HG03342 (cell line): Measurements from ENCODE around the gene COLEC11.

Experiments used
- ATAC-seq: cut with Tn5 transposase; IDR thresholded peaks from one replicate; pipeline ENCODE4 v1.9.1; 2021; ENCODE audit warnings: mild to moderate bottlenecking, moderate library complexity; ENCODE audit not compliant: unreplicated experiment

The COLEC11 gene

DNA sequence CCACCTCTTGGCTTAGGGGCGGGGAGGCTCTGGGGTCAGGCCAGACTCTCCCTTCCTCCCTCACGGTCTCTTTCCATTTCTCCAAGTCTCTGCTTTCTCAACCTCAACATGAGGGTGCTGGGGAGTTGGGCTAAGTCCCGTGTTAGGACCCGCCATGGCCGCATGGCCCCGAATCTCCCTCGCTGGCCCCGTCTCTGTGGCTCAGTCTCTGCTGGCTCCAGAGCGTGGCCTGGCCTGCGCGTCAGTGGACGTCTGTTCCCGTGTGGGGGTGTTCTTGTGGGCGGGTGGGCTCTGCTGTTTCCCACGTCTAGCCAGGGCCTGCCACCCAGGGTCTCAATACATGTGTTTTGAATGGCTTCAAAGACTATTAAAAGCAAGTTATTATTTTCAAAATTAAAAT, 75.5 kb downstream of the COLEC11 start:
- no peak for ATAC-seq

DNA sequence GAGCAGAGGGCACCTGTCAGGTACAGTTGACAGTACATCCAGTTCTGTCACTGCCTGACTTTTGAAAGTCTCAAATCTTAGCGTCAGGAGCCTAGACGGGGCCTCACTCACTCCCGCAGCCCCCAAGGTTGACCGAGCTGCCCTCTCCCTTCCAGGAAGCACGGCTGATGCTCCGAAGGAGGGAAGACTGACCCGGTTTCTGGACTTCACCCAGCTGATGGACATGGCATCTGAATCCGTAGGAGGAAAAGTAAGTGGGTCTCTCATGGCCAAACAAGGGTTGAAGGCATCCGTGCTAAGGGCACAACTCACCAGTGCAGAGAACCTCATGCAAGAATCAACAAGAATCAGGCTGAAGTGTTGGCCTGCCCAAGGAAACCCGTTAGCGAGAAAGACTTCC, 76.0 kb downstream of the COLEC11 start:
- ATAC-seq: no peak

DNA sequence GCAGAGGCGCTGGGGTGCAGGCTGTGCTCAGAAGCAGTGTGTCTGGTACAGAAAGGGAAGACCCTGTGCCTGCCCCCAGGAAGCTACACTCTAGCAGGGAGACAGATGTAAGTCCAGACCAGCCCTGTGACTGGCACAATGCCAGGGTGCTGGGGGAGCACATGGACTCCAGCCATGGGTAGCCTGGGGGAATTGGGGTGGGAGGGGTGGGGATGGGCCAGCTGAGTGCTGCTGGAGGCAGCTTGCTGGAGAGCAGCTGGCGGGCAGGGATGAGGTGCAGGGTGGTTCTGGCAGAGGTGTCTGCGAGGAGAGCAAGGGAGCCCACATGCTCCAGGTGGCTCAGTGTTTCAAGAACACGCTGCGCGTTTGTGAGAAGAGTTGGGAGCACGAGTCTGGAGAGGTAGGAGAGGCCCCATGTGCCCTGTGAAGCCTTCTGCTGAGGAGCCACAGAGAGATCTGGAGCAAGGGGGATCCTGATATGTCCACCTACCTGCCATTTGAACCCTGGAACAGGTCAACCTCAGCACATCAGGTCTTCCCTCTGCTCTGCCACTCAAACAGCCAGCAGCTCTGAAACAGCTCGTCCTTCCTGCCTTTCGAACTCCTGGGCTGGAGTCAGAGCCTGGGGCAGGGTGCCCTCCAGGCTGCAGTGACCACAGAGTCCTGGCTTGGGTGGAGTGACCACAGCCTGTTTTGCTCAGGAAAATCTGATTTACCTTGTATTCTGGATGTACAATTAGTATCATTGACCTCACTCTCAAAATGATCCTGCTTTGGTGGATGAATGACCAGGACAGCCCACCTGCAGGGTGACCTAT, 78.2 kb downstream of the COLEC11 start:
- no peak for ATAC-seq

DNA sequence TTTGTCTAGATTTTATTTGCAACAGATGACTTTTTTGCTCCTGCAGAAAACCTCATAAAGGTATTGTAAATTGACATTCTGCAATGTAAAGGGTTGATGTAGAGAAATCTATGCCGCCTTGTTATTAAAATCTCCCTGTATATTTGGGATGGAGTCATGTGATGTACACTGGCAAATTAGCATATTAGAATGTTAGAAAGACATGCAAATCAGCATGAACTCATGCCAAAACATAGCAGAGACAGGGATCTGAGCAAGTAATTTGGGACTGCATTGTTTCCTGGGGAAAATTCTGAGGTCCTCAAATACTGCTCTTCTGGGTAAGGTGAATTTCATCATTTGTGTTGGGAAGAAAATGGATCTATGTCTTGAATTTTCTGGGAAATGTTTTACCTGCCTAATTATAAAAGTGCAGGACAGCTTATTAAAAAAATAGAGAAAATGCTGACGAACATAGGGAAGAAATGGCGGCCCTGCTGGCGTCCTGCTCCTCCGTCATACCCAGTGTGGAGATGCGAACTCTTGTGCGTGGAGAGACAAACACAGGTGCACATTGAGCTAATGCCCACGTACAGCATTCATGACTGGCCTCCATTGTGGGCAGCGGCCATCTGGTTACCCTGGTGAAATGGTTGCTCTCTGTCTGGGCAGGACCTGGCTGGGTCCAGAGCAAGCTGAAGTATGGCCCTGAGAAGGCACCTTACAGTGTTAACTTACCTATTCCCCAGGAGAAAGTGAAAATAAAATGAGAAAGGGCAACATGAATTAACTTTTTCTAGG, 79.3 kb downstream of the COLEC11 start:
- no peak for ATAC-seq

DNA sequence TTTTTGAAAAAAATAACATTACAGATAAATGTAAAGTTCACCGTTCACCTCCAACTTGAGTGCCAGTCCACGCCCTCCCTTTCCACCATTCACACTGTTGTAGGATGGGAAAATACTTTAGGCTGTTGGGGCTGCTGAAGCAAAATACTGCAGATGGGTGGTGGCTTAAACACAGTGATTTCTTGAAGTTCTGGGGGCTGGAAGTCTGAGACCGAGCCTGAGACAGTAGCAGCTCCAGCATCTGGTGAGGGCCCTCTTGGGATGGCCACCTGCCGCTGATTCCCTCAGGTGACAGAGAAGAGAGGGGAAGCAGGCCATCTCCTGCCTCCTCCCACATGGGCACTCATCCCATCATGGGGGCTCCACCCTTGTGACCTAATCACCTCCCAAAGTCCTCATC, 80.8 kb downstream of the COLEC11 start:
- ATAC-seq: no peak

DNA sequence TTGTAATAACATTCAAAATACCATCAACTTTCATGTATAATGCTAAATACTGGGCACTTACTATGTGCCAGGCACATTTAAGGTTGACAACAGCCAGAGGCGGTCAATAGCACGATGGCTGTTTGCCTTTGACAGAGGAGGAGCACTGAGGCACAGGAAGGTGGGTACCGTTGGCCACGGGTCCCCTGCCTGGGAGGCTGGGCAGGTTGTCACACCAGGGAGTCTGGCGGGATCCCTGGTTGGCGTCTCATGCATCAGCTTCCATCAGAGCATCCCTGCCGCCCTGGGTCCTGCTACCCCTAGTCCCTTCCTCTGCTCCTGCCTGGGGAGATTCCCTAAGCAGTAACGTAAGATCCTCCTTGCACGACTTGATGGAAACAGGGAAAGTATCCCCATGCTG, 82.5 kb downstream of the COLEC11 start:
- ATAC-seq: no peak

DNA sequence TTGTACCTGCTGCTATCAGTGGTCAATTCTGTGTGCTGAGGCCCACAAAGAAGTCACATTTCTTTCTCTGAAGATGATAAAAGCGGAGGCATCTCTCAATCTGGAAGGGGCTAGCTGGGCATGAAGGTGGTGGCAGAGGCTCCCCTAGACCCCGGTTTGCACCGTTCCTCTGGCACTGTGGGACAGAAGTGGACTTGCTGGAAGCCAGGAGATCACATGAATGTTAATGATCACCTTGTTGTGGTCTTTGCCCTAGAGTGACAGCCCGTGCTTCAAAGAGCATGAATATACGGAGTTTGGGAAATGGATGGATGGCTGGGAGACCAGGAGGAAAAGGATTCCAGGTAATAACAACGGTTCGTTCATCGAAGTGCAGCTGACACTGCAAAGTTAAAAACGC, 83.3 kb downstream of the COLEC11 start:
- ATAC-seq: no peak

DNA sequence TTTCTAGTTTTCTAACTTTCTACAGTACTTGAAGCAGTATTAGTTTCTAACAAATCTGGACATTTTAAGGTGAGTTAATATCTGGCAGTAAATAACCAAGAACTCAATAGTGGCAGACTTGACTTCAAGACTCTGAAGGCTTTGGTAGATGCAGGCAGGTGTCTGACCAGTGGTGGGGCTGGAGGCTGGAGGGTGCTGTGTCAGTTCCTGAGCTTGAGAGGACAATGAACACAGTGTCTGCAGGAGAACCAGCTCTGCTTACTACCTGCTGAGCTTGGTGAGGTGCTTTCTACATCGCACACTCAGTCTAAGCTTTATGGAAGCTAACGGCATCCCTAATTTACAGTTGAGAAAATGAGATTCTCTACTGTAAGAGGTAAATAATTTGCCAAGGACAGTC, 84.3 kb downstream of the COLEC11 start:
- no peak for ATAC-seq

DNA sequence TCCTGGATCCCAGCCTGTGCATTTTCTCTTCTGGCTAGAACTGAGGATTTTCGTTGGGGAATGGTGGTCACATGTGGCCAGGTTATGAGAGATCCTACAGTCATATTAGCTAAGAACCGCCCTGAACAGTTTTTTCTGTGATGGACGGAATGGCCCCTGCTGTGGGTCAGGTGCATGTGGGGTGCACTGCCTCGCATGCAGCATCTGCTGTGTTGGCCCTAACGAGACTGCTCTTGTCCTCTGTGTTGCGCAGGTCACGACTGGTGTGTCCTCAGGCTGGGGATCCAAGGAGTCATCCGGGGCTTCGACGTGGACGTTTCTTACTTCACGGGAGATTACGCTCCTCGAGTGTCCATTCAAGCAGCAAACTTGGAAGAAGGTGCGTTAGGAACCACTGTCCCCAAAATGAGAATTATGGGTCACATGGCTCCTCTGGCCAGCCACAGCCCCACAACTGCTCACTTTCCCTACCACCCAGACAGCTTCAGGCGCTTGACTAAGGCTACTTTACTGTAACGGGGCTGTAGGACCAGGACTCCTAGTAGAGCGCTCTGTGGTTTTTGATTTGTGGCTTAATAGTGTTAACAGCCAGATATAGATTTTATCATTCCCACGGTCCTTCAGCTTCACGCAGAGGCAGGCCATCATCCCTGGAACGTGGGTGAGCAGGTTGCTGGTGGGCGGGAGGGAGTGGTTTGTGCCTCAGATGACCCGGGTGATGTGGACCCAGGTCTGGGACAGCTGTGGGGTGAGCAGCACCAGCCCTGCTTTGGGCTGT, 84.9 kb downstream of the COLEC11 start:
- ATAC-seq: no peak

DNA sequence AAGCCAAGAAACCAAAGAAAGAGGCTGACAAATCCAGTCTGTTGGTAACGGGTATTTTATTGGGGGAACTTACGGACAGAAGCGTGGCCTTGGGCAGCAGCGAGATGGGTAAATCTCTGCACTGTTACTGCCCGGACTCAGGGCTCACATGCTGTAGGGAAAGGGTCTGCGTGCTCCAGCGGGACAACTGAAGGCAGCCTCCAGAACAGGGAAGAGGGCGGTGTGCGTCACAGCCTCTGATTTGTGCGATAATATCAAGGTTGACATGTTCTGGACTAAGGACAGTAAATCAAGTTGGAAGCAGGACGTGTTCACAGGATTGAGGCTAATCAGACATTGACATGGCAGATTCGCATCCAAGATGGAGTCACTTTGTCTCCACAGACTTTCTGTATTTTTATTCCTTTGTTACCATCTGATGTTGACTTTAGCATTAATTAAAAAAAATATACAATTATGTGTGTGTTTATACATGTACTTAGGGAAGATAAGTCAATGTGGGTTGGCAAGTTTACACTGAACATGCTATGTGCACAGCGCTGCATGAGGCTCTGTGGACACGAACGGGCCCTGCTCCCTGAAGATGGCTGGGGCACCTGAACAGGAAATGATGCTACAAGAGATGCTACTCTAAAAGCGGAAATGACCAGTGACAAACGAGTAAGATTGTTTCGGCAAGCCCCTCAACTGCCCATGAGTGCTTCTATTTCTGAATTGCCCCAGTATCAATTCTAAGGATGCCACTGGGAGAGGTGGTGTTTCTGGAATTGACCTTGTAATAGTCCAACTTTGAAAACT, 85.8 kb downstream of the COLEC11 start:
- no peak for ATAC-seq

DNA sequence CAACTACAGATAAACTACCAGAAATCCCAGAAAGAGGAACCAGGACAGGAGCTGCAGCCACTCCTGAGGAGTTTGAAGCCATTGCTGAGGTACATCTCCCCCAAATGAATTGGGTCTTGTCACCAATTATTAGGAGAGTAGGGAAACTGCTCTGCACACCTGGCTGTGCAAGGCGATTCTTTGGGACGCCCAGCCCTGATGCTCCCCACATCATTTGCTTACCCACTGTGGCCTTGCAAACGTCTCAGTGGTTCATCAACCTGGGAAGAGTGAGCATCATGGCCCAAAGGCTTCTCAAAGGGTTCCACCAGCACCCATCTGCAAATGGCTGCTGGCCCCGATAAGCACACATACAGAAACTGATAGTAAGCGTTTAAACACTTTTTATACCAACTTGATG, 86.7 kb downstream of the COLEC11 start:
- no peak for ATAC-seq

DNA sequence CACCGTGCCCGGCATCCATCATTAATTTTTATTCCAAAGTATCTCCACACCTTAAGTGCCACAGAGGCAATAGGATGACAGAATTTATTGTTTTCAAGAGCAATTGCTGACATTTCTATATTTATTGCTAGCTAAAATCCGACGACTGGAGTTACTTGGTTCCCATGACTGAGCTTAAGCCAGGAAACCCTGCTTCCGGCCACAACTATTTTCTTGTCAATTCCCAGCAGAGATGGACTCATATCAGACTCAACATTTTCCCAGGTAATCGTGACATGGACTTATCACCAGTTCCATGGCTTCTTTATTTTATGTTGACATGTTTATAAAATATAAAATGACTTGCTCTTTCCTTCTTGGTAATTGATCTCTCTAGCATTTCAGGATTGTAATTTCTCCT, 87.9 kb downstream of the COLEC11 start:
- ATAC-seq: no peak

DNA sequence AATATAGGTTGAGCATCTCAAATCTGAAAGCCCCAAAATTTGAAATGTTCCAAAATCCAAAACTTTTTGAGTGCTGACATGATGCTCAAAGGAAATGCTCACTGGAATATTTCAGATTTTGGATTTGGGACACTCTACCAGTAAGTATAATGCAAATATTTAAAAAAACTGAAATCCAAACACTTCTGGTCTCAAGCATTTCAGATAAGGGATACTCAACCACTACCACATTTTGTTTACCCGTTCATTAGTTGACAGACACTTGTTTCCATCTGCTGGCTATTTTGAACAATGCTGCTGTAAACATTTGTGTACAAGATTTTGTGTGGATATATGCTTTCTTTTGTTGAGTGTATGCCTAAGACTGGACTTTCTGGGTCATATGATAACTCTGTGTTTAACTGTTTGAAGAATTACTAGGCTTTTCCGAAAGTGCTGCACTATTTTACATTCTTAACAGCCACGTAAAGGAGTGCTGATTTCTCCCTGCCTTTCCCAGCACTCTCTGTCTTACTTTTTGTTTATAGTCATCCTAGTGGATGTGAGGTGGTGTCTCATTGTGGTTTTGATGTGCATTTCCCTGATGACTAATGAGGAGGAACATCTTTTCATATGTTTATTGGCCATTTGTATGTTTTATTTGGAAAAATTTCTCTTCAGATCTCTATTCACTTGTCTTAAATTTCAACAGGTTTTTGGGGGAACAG, 89.0 kb downstream of the COLEC11 start:
- no peak for ATAC-seq

DNA sequence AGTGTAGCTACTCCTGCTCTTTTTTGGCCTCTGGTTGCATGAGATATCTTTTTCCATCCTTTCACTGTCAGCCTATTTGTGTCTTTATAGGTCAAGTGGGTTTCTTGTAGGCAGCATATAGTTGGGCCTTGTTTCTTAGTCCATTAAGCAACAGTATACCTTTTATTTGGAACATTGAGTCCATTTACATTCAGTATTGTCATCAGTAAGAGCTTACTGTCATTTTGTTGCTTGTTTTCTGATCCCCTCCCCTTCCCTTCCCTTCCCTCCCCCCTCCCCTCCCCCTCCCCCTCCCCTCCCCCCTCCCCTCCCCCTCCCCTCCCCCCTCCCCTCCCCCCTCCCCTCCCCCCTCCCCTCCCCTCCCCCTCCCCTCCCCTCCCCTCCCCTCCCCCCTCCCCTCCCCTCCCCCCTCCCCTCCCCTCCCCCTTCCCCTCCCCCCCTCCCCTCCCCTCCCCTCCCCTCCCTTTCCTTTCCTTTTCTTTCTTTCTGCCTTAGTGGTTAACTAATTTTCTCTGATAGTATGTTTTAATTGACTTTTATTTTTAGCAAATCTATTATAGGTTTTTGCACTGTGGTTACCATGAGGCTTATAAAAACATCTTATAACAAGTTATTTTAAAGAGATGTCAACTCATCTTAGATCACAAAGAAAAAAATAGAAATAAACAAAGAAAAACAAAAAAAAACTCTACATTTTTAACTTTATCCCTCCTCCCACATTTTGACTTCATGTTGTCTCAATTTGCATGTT, 95.3 kb downstream of the COLEC11 start:
- ATAC-seq: no peak

DNA sequence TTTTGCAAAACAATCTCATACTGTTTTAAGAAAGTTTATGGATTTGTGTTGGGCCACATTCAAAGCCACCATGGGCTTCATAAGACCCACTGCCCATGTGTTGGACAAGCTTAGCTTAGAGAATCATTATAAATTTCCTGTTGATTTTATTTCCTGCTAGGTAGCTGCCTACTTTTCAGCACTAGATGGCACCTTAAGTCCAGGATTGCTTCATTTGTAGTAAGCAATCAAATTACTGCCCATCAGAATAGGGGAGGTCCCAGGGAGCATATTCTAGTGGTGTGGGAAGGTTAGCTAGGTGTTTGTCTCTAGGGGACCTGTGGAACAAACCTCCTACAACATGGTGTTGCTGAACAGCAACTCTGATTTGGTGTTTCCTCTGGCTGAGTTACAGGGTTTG, 97.5 kb downstream of the COLEC11 start:
- ATAC-seq: no peak
